ENCODE data around the gene RNF223.

The RNF223 gene

DNA sequence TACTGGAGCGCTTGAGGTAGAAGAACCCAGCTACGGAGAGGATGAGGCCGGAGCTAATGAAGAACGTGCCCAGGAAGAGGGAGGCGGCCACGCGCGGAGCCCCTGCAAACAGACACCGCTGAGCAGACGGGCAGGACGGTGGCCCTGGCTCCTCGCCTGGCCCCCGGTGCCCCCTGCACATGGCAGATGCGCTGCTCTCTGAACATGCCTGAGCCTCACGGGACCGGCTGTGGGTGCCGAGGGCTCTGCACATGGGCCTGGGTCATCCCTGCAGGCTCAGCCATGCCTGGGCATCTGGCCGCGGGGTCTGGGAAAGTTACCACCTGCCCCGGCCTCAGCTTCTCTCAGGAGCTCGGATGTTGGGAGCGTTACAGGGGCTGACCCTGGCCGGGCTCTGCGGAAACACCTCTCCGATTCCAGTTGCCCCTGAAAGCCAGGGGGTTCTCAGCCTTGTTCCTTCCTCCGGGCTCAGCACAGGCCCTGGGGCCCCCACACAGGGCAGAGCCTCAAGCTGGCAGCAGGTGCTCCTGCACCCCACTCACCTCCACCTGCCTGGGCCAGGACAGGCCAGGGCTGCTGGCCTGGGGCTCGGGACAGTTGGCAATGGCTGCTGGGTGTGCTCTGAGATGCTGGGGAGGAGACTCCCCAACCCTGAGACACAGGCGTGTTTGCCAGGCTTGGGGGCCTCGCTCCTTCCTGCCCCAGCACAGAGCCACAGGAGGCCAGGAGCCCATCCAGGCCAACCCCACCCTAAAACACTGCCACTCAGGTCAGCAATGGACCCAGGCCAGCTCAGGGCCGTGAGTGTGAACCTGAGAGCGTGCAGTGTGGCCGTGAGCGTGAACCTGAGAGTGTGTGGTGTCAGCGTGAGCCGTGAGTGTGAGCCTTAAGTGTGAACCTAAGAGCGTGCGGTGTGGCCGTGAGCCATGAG is 12.1 kb upstream of the RNF223 start:
- Histone ChIP-seq H2AFZ (ENCODE audit: low read length) (no peak overlapping the region), H4K91ac (ENCODE audit: low read depth, low read length, poor library complexity) (no peak overlapping the region), H3K79me1 (ENCODE audit: low read depth, low read length) (peaks cover 7% of the 10 kb centered on the region), H3K4me1 (ENCODE audit: control insufficient read depth in 2 of 2, insufficient read depth in 1 of 2, low read depth in 1 of 2, low read length in 2 of 2) (no peaks in the 10 kb centered on the region), H2BK15ac (ENCODE audit: low read length) (no peak overlapping the region), H3K36me3 (replicated peaks in 1 of 2; ENCODE audit: control insufficient read depth in 2 of 2, insufficient read depth in 2 of 2, low read length in 2 of 2) (peaks cover 2 to 4% of the 10 kb centered on the region in 2 donors), H2BK120ac (ENCODE audit: low read depth, low read length) (no peak overlapping the region), H2BK5ac (ENCODE audit: low read length) (no peak overlapping the region), H3K9ac (ENCODE audit: low read depth, low read length, poor library complexity) (peak overlapping the region; percentile 60), H3K14ac (ENCODE audit: low read length) (no peak overlapping the region), H3K4me2 (ENCODE audit: insufficient read depth, low read length, poor library complexity, severe bottlenecking) (no peak overlapping the region), H2BK12ac (ENCODE audit: low read length) (no peak overlapping the region), H3K23ac (ENCODE audit: low read depth, low read length, poor library complexity) (no peak overlapping the region), H3K27me3 (ENCODE audit: control insufficient read depth in 3 of 3, insufficient read depth in 3 of 3, low read depth in 1 of 3, low read length in 3 of 3) (no peaks in the 10 kb centered on the region), H3K9me3 (replicated peaks in 1 of 2; ENCODE audit: control insufficient read depth in 2 of 2, insufficient read depth in 1 of 2, low read depth in 1 of 2, low read length in 2 of 2) (no peaks in the 10 kb centered on the region), H3K18ac (ENCODE audit: low read length) (peak overlapping the region; percentile 8), H4K8ac (ENCODE audit: low read depth, low read length) (no peak overlapping the region), H3K4ac (ENCODE audit: low read length) (no peak overlapping the region), H3K4me3 (ENCODE audit: low read length in 2 of 2) (peak overlapping the region in 1 of 2 donors; percentile 53), H3K27ac (replicated peaks; ENCODE audit: low read length) (no peak overlapping the region), H2AK5ac (ENCODE audit: low read depth, low read length) (peak overlapping the region; percentile 37)
- DNase-seq (ENCODE audit: low spot score): no peak
- WGBS, 2 donors (ENCODE audit: extremely low coverage in 2 of 2, insufficient read length in 2 of 2, insufficient replicate concordance in 1 of 2): no CpG with 5 or more reads among the region's 38 CpGs

DNA sequence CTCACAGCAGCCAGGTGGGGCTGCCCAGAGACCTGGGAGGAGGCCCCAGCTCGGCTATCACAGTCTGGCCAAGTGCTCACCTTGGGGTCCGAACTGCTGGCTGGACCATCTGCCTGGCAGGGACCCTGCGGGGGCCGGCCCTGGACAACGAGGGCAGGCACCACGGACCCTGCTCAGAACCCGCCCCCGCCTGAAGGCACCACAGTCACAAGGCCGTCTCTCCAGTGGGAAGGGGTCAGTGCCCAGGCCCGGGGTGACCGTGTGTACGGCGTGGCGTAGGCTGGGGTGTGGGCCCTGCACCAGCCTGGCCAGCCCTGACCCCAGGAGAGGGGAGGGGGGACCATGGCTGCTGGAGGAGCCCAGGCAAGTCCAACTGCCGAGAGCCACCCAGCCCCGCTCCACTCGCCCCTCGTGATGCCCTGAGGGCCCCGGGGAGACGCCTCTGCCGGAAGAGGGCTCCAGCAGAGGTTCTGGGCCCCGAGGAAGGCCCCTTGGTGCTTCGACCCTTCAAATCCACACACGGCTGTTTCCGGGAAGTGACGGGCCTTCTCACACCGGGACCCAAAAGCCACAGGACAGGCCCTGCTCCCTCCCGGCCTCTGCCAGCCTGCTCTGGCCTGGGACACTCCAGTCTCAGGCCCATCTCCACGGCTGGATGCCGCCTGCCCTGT is 11.2 kb upstream of the RNF223 start:
- peaks cover 1% of the 10 kb centered on the region in 2 donors for H3K4me1 ChIP-seq (ENCODE audit: control insufficient read depth in 2 of 2, insufficient read depth in 1 of 2, low read depth in 1 of 2, low read length in 2 of 2)
- H3K36me3 ChIP-seq (replicated peaks in 1 of 2; ENCODE audit: control insufficient read depth in 2 of 2, insufficient read depth in 2 of 2, low read length in 2 of 2): peaks cover 2 to 4% of the 10 kb centered on the region in 2 donors
- DNase-seq (ENCODE audit: low spot score): no peak
- no peaks in the 10 kb centered on the region for H3K9me3 ChIP-seq (replicated peaks in 1 of 2; ENCODE audit: control insufficient read depth in 2 of 2, insufficient read depth in 1 of 2, low read depth in 1 of 2, low read length in 2 of 2)
- no peak overlapping the region for H3K9ac ChIP-seq (ENCODE audit: low read depth, low read length, poor library complexity)
- H3K27ac ChIP-seq (replicated peaks; ENCODE audit: low read length): no peak overlapping the region
- H3K4ac ChIP-seq (ENCODE audit: low read length): no peak overlapping the region
- peaks cover 7% of the 10 kb centered on the region for H3K79me1 ChIP-seq (ENCODE audit: low read depth, low read length)
- H4K8ac ChIP-seq (ENCODE audit: low read depth, low read length): no peak overlapping the region
- H2BK12ac ChIP-seq (ENCODE audit: low read length): no peak overlapping the region
- H2BK15ac ChIP-seq (ENCODE audit: low read length): no peak overlapping the region
- peak overlapping the region; percentile 21 for H2AK5ac ChIP-seq (ENCODE audit: low read depth, low read length)
- H2AFZ ChIP-seq (ENCODE audit: low read length): no peak overlapping the region
- no peak overlapping the region for H3K23ac ChIP-seq (ENCODE audit: low read depth, low read length, poor library complexity)
- no CpG with 5 or more reads among the region's 30 CpGs for WGBS, 2 donors (ENCODE audit: extremely low coverage in 2 of 2, insufficient read length in 2 of 2, insufficient replicate concordance in 1 of 2)
- H3K18ac ChIP-seq (ENCODE audit: low read length): no peak overlapping the region
- H3K4me2 ChIP-seq (ENCODE audit: insufficient read depth, low read length, poor library complexity, severe bottlenecking): no peak overlapping the region
- no peaks in the 10 kb centered on the region for H3K27me3 ChIP-seq (ENCODE audit: control insufficient read depth in 3 of 3, insufficient read depth in 3 of 3, low read depth in 1 of 3, low read length in 3 of 3)
- H3K4me3 ChIP-seq (ENCODE audit: low read length in 2 of 2): no peak overlapping the region
- H4K91ac ChIP-seq (ENCODE audit: low read depth, low read length, poor library complexity): no peak overlapping the region
- H3K14ac ChIP-seq (ENCODE audit: low read length): no peak overlapping the region
- no peak overlapping the region for H2BK120ac ChIP-seq (ENCODE audit: low read depth, low read length)
- H2BK5ac ChIP-seq (ENCODE audit: low read length): no peak overlapping the region

DNA sequence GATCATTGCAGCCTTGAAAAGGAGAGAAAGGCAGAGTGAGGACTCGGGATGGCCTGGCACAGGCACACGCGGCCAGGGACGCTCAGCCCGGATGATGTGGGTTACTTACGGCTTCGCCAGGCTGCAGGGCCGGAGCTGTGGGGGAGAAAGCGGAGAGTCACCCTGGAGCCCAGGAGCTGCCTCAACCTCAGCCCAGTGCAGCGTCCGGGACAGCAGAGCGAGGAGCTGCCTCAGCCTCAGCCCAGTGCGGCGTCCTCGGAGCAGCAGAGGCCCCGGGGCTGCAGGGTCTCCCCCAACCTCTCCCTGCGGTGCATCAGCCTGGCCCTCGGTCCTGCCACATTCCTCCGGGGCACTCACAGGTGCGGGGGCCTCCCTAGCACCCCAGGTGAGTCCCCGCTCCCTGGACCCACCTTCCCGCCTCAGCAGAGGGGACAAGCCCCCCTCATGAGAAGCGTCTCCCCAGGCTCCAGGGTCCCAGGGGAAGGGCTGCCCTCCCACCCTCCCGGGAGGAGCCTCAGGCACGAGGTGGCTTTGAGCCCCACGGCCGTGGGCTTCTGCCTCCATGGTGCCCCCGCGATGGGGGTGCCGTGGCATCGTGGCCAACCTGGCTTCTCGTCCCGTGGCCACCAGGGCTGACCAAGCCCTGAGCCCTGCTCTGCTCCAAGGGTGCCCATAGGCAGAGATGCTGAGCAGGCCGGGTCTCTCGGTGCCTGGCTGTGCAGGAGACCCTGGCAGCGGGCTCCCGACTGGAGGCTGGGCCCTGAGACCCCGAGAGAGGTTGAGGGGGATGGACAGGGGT is 10.5 kb upstream of the RNF223 start:
- no CpG with 5 or more reads among the region's 38 CpGs for WGBS, 2 donors (ENCODE audit: extremely low coverage in 2 of 2, insufficient read length in 2 of 2, insufficient replicate concordance in 1 of 2)
- no peak overlapping the region for H3K4me2 ChIP-seq (ENCODE audit: insufficient read depth, low read length, poor library complexity, severe bottlenecking)
- H4K91ac ChIP-seq (ENCODE audit: low read depth, low read length, poor library complexity): no peak overlapping the region
- H2BK12ac ChIP-seq (ENCODE audit: low read length): no peak overlapping the region
- H3K23ac ChIP-seq (ENCODE audit: low read depth, low read length, poor library complexity): no peak overlapping the region
- peak overlapping the region; percentile 21 for H3K9ac ChIP-seq (ENCODE audit: low read depth, low read length, poor library complexity)
- no peak overlapping the region for H4K8ac ChIP-seq (ENCODE audit: low read depth, low read length)
- no peak overlapping the region for H3K4ac ChIP-seq (ENCODE audit: low read length)
- H3K18ac ChIP-seq (ENCODE audit: low read length): no peak overlapping the region
- H2BK15ac ChIP-seq (ENCODE audit: low read length): no peak overlapping the region
- H3K14ac ChIP-seq (ENCODE audit: low read length): no peak overlapping the region
- peaks cover 2 to 4% of the 10 kb centered on the region in 2 donors for H3K36me3 ChIP-seq (replicated peaks in 1 of 2; ENCODE audit: control insufficient read depth in 2 of 2, insufficient read depth in 2 of 2, low read length in 2 of 2)
- no peak overlapping the region for H2BK120ac ChIP-seq (ENCODE audit: low read depth, low read length)
- no peaks in the 10 kb centered on the region for H3K9me3 ChIP-seq (replicated peaks in 1 of 2; ENCODE audit: control insufficient read depth in 2 of 2, insufficient read depth in 1 of 2, low read depth in 1 of 2, low read length in 2 of 2)
- no peaks in the 10 kb centered on the region for H3K27me3 ChIP-seq (ENCODE audit: control insufficient read depth in 3 of 3, insufficient read depth in 3 of 3, low read depth in 1 of 3, low read length in 3 of 3)
- H3K4me1 ChIP-seq (ENCODE audit: control insufficient read depth in 2 of 2, insufficient read depth in 1 of 2, low read depth in 1 of 2, low read length in 2 of 2): peaks cover 4 to 8% of the 10 kb centered on the region in 2 donors
- H3K27ac ChIP-seq (replicated peaks; ENCODE audit: low read length): no peak overlapping the region
- DNase-seq (ENCODE audit: low spot score): no peak
- H2BK5ac ChIP-seq (ENCODE audit: low read length): peak overlapping the region; percentile 53
- no peak overlapping the region for H2AFZ ChIP-seq (ENCODE audit: low read length)
- H3K79me1 ChIP-seq (ENCODE audit: low read depth, low read length): peaks cover 7% of the 10 kb centered on the region
- H3K4me3 ChIP-seq (ENCODE audit: low read length in 2 of 2): no peak overlapping the region
- H2AK5ac ChIP-seq (ENCODE audit: low read depth, low read length): no peak overlapping the region

All from neuronal stem cell (in vitro differentiated cells).